GM06990 (cell line): ENCODE measurements around the gene KIAA0930.

Source experiments
- DNase-seq: peaks from one replicate; pipeline ENCODE4 v3.0.0-alpha.2; 2011; ENCODE audit not compliant: insufficient read length; ENCODE audit errors: extremely low read depth
- H3K27me3 ChIP-seq: replicated peaks from 2 replicates; pipeline ENCODE4 v1.6.0; 2011; ENCODE audit warnings: low read length; ENCODE audit not compliant: control insufficient read depth, insufficient read depth
- H3K36me3 ChIP-seq: 2 replicates; pipeline ENCODE4 v1.5.1; 2011; ENCODE audit warnings: low read length; ENCODE audit not compliant: control insufficient read depth, insufficient read depth
- H3K4me3 ChIP-seq: replicated peaks from 2 replicates; pipeline ENCODE4 v1.5.1; 2011; ENCODE audit warnings: low read depth, mild to moderate bottlenecking, control low read depth, low read length
- TF ChIP-seq, protein P1 (sequence below): IDR thresholded peaks from 2 replicates; pipeline ENCODE4 v1.5.1; 2011; ENCODE audit warnings: low read length, control low read depth, mild to moderate bottlenecking, inconsistent platforms; ENCODE audit not compliant: insufficient read depth, poor library complexity, severe bottlenecking

The KIAA0930 gene

DNA sequence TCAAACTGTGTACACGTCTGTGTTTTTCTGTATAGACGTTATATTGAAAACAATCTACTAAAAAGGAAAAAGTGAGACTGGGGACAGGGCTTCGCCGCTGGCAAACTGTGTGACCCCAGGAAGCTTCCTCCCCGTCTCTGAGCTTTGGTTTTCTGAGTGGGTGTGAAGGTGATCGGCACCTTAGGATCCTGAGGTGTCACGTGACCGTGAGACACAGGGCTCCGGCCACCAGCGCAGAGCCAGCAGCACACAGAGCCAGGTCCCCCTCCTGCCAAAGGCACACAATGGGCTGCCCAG, 32.0 kb downstream of the KIAA0930 start:
- no peaks in the 10 kb centered on the region for H3K27me3 ChIP-seq
- TF ChIP-seq, protein P1, sequence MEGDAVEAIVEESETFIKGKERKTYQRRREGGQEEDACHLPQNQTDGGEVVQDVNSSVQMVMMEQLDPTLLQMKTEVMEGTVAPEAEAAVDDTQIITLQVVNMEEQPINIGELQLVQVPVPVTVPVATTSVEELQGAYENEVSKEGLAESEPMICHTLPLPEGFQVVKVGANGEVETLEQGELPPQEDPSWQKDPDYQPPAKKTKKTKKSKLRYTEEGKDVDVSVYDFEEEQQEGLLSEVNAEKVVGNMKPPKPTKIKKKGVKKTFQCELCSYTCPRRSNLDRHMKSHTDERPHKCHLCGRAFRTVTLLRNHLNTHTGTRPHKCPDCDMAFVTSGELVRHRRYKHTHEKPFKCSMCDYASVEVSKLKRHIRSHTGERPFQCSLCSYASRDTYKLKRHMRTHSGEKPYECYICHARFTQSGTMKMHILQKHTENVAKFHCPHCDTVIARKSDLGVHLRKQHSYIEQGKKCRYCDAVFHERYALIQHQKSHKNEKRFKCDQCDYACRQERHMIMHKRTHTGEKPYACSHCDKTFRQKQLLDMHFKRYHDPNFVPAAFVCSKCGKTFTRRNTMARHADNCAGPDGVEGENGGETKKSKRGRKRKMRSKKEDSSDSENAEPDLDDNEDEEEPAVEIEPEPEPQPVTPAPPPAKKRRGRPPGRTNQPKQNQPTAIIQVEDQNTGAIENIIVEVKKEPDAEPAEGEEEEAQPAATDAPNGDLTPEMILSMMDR: no peak
- peaks cover 19% of the 10 kb centered on the region for H3K36me3 ChIP-seq
- H3K4me3 ChIP-seq: no peak overlapping the region
- DNase-seq: no peak

DNA sequence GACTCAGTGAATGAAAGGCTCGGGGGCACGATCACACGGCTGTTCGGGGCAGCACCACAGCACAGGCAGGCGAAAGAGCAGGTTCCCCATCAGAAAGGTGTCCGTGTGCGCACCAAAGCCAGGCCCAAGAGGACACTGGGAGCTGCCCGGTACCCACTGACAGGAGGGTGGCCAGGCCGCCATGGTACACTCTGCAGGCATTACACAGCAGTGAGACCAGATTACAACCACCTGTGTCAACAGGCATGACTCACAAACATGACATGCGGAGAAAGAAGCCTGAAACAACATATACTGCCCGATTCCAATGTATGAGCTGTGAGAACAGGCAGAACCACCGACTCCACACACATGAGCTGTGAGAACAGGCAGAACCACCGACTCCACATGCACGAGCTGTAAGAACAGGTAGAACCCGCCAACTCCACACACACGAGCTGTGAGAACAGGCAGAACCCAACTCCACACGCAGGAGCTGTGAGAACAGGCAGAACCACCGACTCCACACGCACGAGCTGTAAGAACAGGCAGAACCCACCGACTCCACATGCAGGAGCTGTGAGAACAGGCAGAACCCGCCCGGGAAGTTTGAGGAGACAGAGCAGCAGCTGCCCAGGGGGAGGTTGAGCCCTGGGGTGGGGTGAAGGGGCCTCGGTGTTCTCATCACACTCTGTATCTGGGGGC, 32.6 kb downstream of the KIAA0930 start:
- Histone ChIP-seq H3K36me3 (peaks cover 22% of the 10 kb centered on the region), H3K27me3 (no peaks in the 10 kb centered on the region), H3K4me3 (no peak overlapping the region)
- DNase-seq: no peak
- TF ChIP-seq, protein P1: no peak

DNA sequence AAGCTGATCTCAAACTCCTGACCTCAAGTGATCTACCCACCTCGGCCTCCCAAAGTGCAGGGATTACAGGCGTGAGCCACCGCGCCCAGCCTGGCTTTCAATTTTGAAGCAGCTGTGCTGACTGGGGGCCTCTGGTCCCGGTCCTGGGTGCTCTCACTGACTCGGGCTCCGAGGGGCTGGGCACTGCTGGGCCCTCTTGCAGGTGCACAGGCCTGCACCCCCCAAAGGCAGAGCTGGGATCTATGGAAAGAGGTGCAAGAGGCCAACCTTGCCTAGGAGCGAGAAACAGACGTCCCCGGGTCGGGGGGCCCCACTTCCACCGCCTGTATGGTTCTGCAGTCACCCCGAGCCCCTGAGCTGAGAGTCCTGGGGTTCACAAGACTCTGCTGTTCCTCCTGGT, 33.2 kb downstream of the KIAA0930 start:
- TF ChIP-seq, protein P1: no peak
- Histone ChIP-seq H3K36me3 (peaks cover 22% of the 10 kb centered on the region), H3K27me3 (no peaks in the 10 kb centered on the region), H3K4me3 (no peak overlapping the region)
- DNase-seq: no peak

DNA sequence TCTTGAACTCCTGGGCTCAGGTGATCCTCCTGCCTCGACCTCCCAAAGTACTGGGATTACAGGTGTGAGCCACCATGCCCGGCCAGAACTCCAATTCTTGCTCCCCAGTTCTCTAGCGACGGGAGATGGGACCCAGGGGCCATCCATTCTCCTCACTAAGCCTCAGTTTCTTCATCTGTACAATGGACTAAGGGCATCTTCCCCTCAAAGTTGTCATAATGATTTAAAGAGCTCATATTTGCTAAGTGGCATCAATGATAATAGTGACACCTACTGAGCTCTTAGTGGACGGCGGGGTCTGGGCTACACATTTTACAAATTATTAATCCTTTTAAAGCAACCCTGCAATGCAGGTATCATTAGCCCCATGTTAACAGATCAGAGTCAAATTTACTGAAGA, 34.5 kb downstream of the KIAA0930 start:
- H3K27me3 ChIP-seq: no peaks in the 10 kb centered on the region
- TF ChIP-seq, protein P1: no peak
- H3K4me3 ChIP-seq: no peak overlapping the region
- H3K36me3 ChIP-seq: peaks cover 24% of the 10 kb centered on the region
- DNase-seq: no peak

DNA sequence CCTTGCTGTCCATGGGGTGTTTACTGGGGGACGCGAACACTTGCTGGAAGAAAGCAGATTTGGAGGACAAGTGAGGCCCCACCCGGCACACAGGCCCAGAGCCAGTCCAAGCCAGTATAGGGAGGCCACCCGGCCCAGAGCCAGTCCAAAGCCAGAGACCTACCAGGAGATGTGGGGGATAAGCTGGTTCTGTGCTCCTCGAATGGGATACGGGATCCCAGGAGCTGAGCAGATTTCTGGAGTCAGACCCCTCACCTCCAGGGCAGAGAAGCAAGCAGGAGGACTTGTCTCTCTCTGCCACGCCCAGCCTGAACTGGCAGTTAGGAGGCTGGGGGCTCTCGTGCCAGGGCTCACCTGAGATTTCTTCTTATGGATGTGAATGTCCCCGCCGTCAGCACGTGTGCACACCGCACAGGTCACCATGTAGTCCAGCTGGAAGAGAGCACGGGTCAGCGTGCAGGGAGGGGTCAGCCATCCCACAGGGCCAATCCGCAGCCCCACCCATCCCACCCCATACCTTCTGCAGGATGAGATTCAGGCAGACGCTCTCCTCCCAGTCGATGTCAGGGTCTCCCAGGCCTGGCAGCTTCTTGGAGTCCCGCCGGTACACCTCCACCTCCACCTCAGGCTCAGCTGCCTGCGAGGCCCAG, 35.3 kb downstream of the KIAA0930 start:
- TF ChIP-seq, protein P1: no peak

More for the DNA sequence above, 35.3 kb downstream of the KIAA0930 start:
- Histone ChIP-seq H3K27me3 (no peaks in the 10 kb centered on the region), H3K4me3 (no peak overlapping the region), H3K36me3 (peaks cover 26% of the 10 kb centered on the region)
- no peak for DNase-seq
